Osteocyte (in vitro differentiated cells): ENCODE data around the gene MRPL38. TPM values are rescaled to one million over a fixed set of nuclear protein-coding genes. Genes with fewer than 3 reads are reported as not detected.
A peak's percentile ranks its signal among the peaks of the same experiment; 100 is the strongest.

Source experiments
- DNase-seq: peaks from one replicate; pipeline ENCODE4 v3.0.0; 2021; ENCODE audit warnings: mixed read lengths; ENCODE audit not compliant: unreplicated experiment; ENCODE audit errors: extremely low spot score
- H3K27ac Mint-ChIP-seq: one replicate; pipeline ENCODE4 v1.8.0; 2021; ENCODE audit warnings: mild to moderate bottlenecking, mixed read lengths; ENCODE audit not compliant: unreplicated experiment
- H3K27me3 Mint-ChIP-seq: one replicate; pipeline ENCODE4 v1.8.0; 2021; ENCODE audit warnings: mixed read lengths; ENCODE audit not compliant: unreplicated experiment
- H3K36me3 Mint-ChIP-seq: one replicate; pipeline ENCODE4 v1.8.0; 2021; ENCODE audit warnings: mixed read lengths; ENCODE audit not compliant: unreplicated experiment
- H3K4me1 Mint-ChIP-seq: one replicate; pipeline ENCODE4 v1.8.0; 2021; ENCODE audit warnings: mixed read lengths; ENCODE audit not compliant: unreplicated experiment
- H3K4me3 Mint-ChIP-seq: one replicate; pipeline ENCODE4 v1.8.0; 2021; ENCODE audit warnings: mild to moderate bottlenecking, moderate library complexity, mixed read lengths; ENCODE audit not compliant: unreplicated experiment
- H3K9me3 Mint-ChIP-seq: one replicate; pipeline ENCODE4 v1.8.0; 2021; ENCODE audit warnings: mixed read lengths; ENCODE audit not compliant: unreplicated experiment
- CTCF ChIP-seq: fragments of 200-600 bp; sonication (generic); IDR thresholded peaks from 2 replicates; pipeline ENCODE4 v1.5.0; 2021; ENCODE audit warnings: antibody characterized with exemption, mild to moderate bottlenecking, moderate library complexity
- total RNA-seq: library from RNA; stranded (reverse); gene quantifications from 2 replicates; pipeline ENCODE4 v1.2.1, GENCODE V29; 2021

MRPL38 gene
- total RNA-seq, 1 donor from 2014 or later = 73.6 TPM

DNA sequence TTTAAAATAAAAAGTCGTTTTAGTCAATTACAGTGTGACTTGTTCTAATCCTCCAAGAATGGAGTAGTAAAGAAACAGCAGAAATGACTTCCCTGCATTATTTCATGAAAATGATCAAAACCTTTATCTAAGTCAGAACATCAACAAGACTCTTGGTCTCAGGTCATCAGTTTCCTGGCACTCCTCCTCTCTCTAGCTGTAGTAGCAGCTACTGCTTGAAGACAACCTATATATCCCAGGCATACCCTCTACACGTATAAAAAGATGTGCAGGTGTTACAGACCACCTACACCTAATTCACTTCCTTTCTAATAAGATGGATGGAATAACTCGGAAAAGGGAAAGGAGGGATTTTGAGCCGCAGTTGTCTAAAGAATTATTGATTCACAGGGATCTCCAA is 37.8 kb upstream of the MRPL38 start:
- Mint-ChIP-seq H3K4me3 (no peak overlapping the region), H3K9me3 (no peaks in the 10 kb centered on the region)

DNA sequence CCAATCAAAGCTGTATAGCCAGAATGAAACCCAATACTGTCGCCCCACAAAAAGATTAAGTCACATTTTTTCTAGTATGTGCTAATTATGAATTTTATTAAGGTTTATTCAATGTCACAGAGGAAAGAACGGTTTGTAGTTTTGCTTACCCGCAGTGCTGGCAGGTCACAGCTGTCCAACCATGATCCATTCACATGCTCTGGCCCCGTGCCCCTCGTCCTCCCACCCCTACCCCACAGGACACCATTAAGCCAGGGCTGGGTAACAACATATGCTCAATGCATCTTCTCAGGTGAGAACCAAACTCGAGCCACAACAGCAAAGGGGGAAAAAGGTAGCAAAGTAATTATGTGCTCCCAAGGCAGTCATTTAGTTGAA is 36.7 kb upstream of the MRPL38 start:
- Mint-ChIP-seq H3K9me3 (no peaks in the 10 kb centered on the region), H3K27ac (peak overlapping the region; percentile 83), H3K27me3 (no peaks in the 10 kb centered on the region), H3K4me3 (peak overlapping the region; percentile 90), H3K36me3 (peaks cover 10% of the 10 kb centered on the region), H3K4me1 (peaks cover 14% of the 10 kb centered on the region)
- no peak for TF ChIP-seq CTCF
- no peak for DNase-seq

More for the DNA sequence above, 37.8 kb upstream of the MRPL38 start:
- H3K27ac Mint-ChIP-seq = no peak overlapping the region
- DNase-seq = no peak
- TF ChIP-seq CTCF = no peak
- peaks cover 14% of the 10 kb centered on the region for H3K4me1 Mint-ChIP-seq
- H3K36me3 Mint-ChIP-seq = peaks cover 14% of the 10 kb centered on the region
- H3K27me3 Mint-ChIP-seq = no peaks in the 10 kb centered on the region

- Mint-ChIP-seq H3K9me3 (no peaks in the 10 kb centered on the region), H3K4me1 (peaks cover 14% of the 10 kb centered on the region), H3K27me3 (no peaks in the 10 kb centered on the region), H3K4me3 (peak within 1 kb of the TSS; percentile 90), H3K27ac (peak within 1 kb of the TSS; percentile 83), H3K36me3 (peaks cover 7% of the 10 kb centered on the region)
- DNase-seq = peak; percentile 98
- TF ChIP-seq CTCF = peak; percentile 15
Observed at GRCh38 chr17:75940727-75941441, 36.2 kb upstream of the MRPL38 start, which contains the start of gene FBF1. Gene FBF1 (minus strand): TSS chr17:75941042. CDS start chr17:75938149, 2,893 bp downstream.

GRCh38 chr17:75937652-75938051 is 33.0 kb upstream of the MRPL38 start:
- Mint-ChIP-seq H3K27me3 (no peaks in the 10 kb centered on the region), H3K9me3 (no peaks in the 10 kb centered on the region), H3K27ac (no peak overlapping the region), H3K4me3 (no peak overlapping the region), H3K36me3 (no peaks in the 10 kb centered on the region), H3K4me1 (peaks cover 14% of the 10 kb centered on the region)
- DNase-seq = no peak
- TF ChIP-seq CTCF = no peak

GRCh38 chr17:75933808-75934207 is 29.1 kb upstream of the MRPL38 start:
- no peak for TF ChIP-seq CTCF
- H3K4me1 Mint-ChIP-seq = no peaks in the 10 kb centered on the region
- no peaks in the 10 kb centered on the region for H3K27me3 Mint-ChIP-seq
- H3K36me3 Mint-ChIP-seq = no peaks in the 10 kb centered on the region
- no peak overlapping the region for H3K4me3 Mint-ChIP-seq
- H3K27ac Mint-ChIP-seq = no peak overlapping the region
- DNase-seq = no peak
- H3K9me3 Mint-ChIP-seq = no peaks in the 10 kb centered on the region
